B cell (primary cell): Measurements from ENCODE around the gene RNLS. TPM values are rescaled to one million over a fixed set of nuclear protein-coding genes. Genes with fewer than 3 reads are reported as not detected.
A peak's percentile ranks its signal among the peaks of the same experiment; 100 is the strongest.
"Not testable (repeated sequence)": the region's sequence is repeated elsewhere in the genome, so short reads cannot be mapped to it uniquely, and the experiment has no call there.

Experiments
- ATAC-seq: fragments of 200-7000 bp; cut with Tn5 transposase; one replicate; pipeline ENCODE4 v1.10.0; 2021; ENCODE audit warnings: low read depth, mild to moderate bottlenecking, moderate number of reproducible peaks, moderate library complexity
- CTCF ChIA-PET: fragments of 350-600 bp; sonication (Branson Sonifier 250); formaldehyde crosslinking; loops from one replicate; lab custom pipeline; 2021; ENCODE audit warnings: antibody characterized with exemption, inconsistent platforms; lab: Charles Lee
- POLR2A ChIA-PET: fragments of 350-600 bp; sonication (Branson Sonifier 250); formaldehyde crosslinking; loops from one replicate; lab custom pipeline; 2021; ENCODE audit warnings: antibody characterized with exemption; lab: Charles Lee
- DNase-seq: peaks from one replicate; pipeline ENCODE4 v3.0.0; 2013
- H2AFZ ChIP-seq: 2 replicates; pipeline ENCODE4 v1.6.1; 2012; ENCODE audit warnings: mild to moderate bottlenecking, low read depth, low read length; ENCODE audit not compliant: insufficient read depth, poor library complexity, severe bottlenecking
- H3K27ac ChIP-seq, 2 donors: 1 replicate in 1 of 2; 2 replicates in 1 of 2; pipeline ENCODE4 v1.5.1; 2012 to 2013; ENCODE audit warnings: low read length in 2 of 2, mild to moderate bottlenecking in 2 of 2, moderate library complexity in 1 of 2
- H3K27me3 ChIP-seq, 4 experiments: fragments of 200-600 bp in 1 of 4; sonication (generic) in 1 of 4; replicated peaks in 1 of 4; 1 replicate in 2 of 4; 2 replicates in 2 of 4; pipeline versions ENCODE4 v1.6.1 to v1.7.0; 2013 to 2016; ENCODE audit warnings: low read length in 3 of 4, mild to moderate bottlenecking in 2 of 4, mixed read lengths in 1 of 4, moderate library complexity in 1 of 4; ENCODE audit not compliant: insufficient read depth in 4 of 4, control insufficient read depth in 3 of 4; ENCODE audit errors: control extremely low read depth in 1 of 4
- H3K36me3 ChIP-seq, 2 experiments: replicated peaks in 1 of 2; 1 replicate in 1 of 2; 2 replicates in 1 of 2; pipeline versions ENCODE4 v1.6.1 to v1.7.1; 2013; ENCODE audit warnings: low read length in 1 of 2; ENCODE audit not compliant: insufficient read depth in 2 of 2, control insufficient read depth in 1 of 2; ENCODE audit errors: control extremely low read depth in 1 of 2, extremely low read depth in 1 of 2
- H3K4me1 ChIP-seq, 2 donors: fragments of 200-600 bp in 1 of 2; sonication (generic) in 1 of 2; 1 replicate in 1 of 2; 2 replicates in 1 of 2; pipeline versions ENCODE4 v1.5.1 to v1.6.1; 2013 to 2017; ENCODE audit warnings: low read length in 2 of 2; ENCODE audit not compliant: control insufficient read depth in 2 of 2, insufficient read depth in 2 of 2
- H3K4me2 ChIP-seq: replicated peaks from 2 replicates; pipeline ENCODE3; 2012; ENCODE audit warnings: mild to moderate bottlenecking, low read depth, low read length; ENCODE audit not compliant: poor library complexity, severe bottlenecking
- H3K4me3 ChIP-seq, 5 experiments: fragments of 200-600 bp in 1 of 5; sonication (generic) in 1 of 5; 1 replicate in 3 of 5; 2 replicates in 2 of 5; pipeline versions ENCODE4 v1.5.1 to v1.7.0; 2011 to 2016; ENCODE audit warnings: low read length in 4 of 5, mild to moderate bottlenecking in 4 of 5, low read depth in 2 of 5, control low read depth in 1 of 5, moderate library complexity in 1 of 5; ENCODE audit not compliant: insufficient read depth in 1 of 5; ENCODE audit errors: control extremely low read depth in 1 of 5, extremely low read depth in 1 of 5
- H3K79me2 ChIP-seq: fragments of 200-600 bp; sonication (generic); one replicate; pipeline ENCODE4 v1.6.0; 2016; ENCODE audit warnings: low read length; ENCODE audit not compliant: control insufficient read depth, insufficient read depth
- H3K9ac ChIP-seq: fragments of 200-600 bp; sonication (generic); 2 replicates; pipeline ENCODE4 v1.6.1; 2017; ENCODE audit warnings: mild to moderate bottlenecking, low read length, moderate library complexity
- H3K9me3 ChIP-seq, 3 donors: one replicate each; pipeline versions ENCODE4 v1.6.1 to v1.7.1; 2013; ENCODE audit warnings: low read length in 2 of 3; ENCODE audit not compliant: control insufficient read depth in 2 of 3, insufficient read depth in 1 of 3; ENCODE audit errors: control extremely low read depth in 1 of 3
- H4K20me1 ChIP-seq: 2 replicates; pipeline ENCODE4 v1.6.0; 2012; ENCODE audit warnings: mild to moderate bottlenecking, low read length; ENCODE audit not compliant: insufficient read depth, control insufficient read depth, poor library complexity, severe bottlenecking
- H3K27ac Mint-ChIP-seq: one replicate; pipeline ENCODE4 v1.8.0; 2021; ENCODE audit warnings: mixed read lengths
- H3K27me3 Mint-ChIP-seq: one replicate; pipeline ENCODE4 v1.8.0; 2021; ENCODE audit warnings: mixed read lengths
- H3K4me1 Mint-ChIP-seq: one replicate; pipeline ENCODE4 v1.8.0; 2021; ENCODE audit warnings: mixed read lengths
- H3K4me3 Mint-ChIP-seq: one replicate; pipeline ENCODE4 v1.8.0; 2021; ENCODE audit warnings: mixed read lengths
- H3K9me3 Mint-ChIP-seq: one replicate; pipeline ENCODE4 v1.8.0; 2022; ENCODE audit warnings: mixed read lengths; ENCODE audit not compliant: insufficient read depth
- EZH2 ChIP-seq: IDR thresholded peaks from 2 replicates; pipeline ENCODE4 v1.6.1; 2012; ENCODE audit warnings: borderline replicate concordance, low read depth, mild to moderate bottlenecking, moderate library complexity, low read length; ENCODE audit not compliant: insufficient read depth, poor library complexity, severe bottlenecking
- WGBS: methylation state at CpG from one replicate; pipeline ENCODE4 v1.1.5; 2013; ENCODE audit warnings: missing lambda C conversion rate; ENCODE audit not compliant: insufficient coverage; 5-methylcytosine and 5-hydroxymethylcytosine counted together
- intact Hi-C: fragments of 100-400 bp; cut with micrococcal nuclease; formaldehyde crosslinking; loops from one replicate; pipeline ENCODE4 v1.10.0; 2022
- polyA plus RNA-seq: library from polyadenylated mRNA; depleted of rRNA; stranded (reverse); fragments of >200 nt; gene quantifications from 2 replicates; pipeline ENCODE4 v1.2.3, GENCODE V29; 2012
- total RNA-seq, 2 donors: library from RNA; stranded (reverse); fragments of 120-200 nt in 1 of 2; gene quantifications; 1 replicate in 1 of 2; 2 replicates in 1 of 2; pipeline versions ENCODE4 v1.2.3 to v1.2.4, GENCODE V29; 2013 to 2022
- TF ChIP-seq, protein P1 (sequence below): fragments of 200-600 bp; IDR thresholded peaks from one replicate; pipeline ENCODE4 v1.8.0; 2022; ENCODE audit warnings: antibody characterized with exemption, mild to moderate bottlenecking

The RNLS gene
- total and polyA plus RNA-seq, 2 donors (not counting 1 experiment from before 2014, with no cell fraction given) = 3.5 to 7.5 TPM

DNA sequence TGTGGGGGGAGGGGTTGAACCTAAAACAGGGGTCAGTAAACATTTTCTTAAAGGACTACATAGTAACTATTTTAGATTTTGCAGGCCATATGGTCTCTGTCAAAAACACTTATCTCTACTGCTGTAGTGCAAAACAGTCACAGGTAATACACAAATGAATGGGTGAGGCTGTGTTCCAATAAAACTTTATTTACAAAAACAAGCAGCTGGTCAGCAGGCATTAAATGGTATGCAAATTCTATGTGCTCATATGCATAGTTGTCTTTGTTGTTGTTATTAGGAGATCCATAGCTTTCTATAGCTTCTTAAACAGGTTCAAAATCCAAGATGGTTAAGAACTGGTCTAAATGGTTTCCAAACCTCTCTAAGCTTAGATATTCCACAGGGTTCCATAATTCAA is 302.6 kb downstream of the RNLS start:
- H3K4me2 ChIP-seq = no peak overlapping the region
- H3K27ac Mint-ChIP-seq = no peak overlapping the region
- DNase-seq = no peak
- H3K27ac ChIP-seq = no peak overlapping the region
- no peaks in the 10 kb centered on the region for H3K27me3 ChIP-seq
- peaks cover 36% of the 10 kb centered on the region for H3K4me1 Mint-ChIP-seq
- H3K36me3 ChIP-seq = no peaks in the 10 kb centered on the region
- no peaks in the 10 kb centered on the region for H3K9me3 ChIP-seq
- TF ChIP-seq EZH2 = no peak
- TF ChIP-seq, protein P1, sequence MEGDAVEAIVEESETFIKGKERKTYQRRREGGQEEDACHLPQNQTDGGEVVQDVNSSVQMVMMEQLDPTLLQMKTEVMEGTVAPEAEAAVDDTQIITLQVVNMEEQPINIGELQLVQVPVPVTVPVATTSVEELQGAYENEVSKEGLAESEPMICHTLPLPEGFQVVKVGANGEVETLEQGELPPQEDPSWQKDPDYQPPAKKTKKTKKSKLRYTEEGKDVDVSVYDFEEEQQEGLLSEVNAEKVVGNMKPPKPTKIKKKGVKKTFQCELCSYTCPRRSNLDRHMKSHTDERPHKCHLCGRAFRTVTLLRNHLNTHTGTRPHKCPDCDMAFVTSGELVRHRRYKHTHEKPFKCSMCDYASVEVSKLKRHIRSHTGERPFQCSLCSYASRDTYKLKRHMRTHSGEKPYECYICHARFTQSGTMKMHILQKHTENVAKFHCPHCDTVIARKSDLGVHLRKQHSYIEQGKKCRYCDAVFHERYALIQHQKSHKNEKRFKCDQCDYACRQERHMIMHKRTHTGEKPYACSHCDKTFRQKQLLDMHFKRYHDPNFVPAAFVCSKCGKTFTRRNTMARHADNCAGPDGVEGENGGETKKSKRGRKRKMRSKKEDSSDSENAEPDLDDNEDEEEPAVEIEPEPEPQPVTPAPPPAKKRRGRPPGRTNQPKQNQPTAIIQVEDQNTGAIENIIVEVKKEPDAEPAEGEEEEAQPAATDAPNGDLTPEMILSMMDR = no peak
- POLR2A ChIA-PET = no interaction called here
- peaks cover 22 to 37% of the 10 kb centered on the region in 2 donors for H3K4me1 ChIP-seq
- intact Hi-C loops = no loop called here
- no peak overlapping the region for H3K4me3 Mint-ChIP-seq
- no peak for ATAC-seq
- H2AFZ ChIP-seq = peak overlapping the region; percentile 40
- no peak overlapping the region for H3K9ac ChIP-seq
- CTCF ChIA-PET = interaction anchor here (1.3 kb wide), 1 partner anchor 109 kb away, joined by 4 read pairs; no protein-coding TSS in a partner anchor
- H3K9me3 Mint-ChIP-seq = no peaks in the 10 kb centered on the region
- H4K20me1 ChIP-seq = no peaks in the 10 kb centered on the region
- H3K79me2 ChIP-seq = no peaks in the 10 kb centered on the region
- H3K4me3 ChIP-seq = no peak overlapping the region
- no peaks in the 10 kb centered on the region for H3K27me3 Mint-ChIP-seq

DNA sequence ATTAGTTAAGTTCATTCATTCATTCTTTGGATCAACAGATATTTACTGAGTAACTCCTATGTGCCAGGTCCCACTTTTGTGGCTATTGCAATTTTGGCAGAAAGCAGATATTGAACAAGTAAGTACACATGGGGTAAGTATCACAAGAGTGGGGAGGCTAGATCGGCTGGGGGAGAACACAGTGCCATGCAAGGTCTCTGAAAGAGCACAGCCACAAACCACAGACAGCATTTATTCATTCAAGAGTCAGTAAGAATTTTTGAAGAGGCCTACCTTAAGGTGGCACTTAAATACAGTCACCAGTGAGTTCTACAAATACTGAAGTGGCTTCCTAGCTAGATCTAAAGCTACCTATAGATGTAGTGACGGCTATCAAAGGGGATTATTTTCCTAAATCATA is 304.2 kb downstream of the RNLS start:
- H3K9me3 Mint-ChIP-seq = no peaks in the 10 kb centered on the region
- intact Hi-C loops = no loop called here
- WGBS = no CpG with 5 or more reads among the region's 2 CpGs

DNA sequence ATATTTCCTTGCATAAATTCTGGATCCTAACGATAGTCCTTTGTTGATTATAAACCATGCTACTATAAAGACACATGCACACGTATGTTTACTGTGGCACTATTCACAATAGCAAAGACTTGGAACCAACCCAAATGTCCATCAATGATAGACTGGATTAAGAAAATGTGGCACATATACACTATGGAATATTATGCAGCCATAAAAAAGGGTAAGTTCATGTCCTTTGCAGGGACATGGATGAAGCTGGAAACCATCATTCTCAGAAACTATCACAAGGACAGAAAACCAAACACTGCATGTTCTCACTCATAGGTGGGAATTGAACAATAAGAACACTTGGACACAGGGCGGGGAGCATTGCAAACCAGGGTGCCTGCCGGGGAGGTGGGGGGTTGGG is 306.2 kb downstream of the RNLS start:
- H3K9me3 ChIP-seq, H3K79me2 ChIP-seq, CTCF ChIA-PET, H3K4me3 ChIP-seq, intact Hi-C loops, H2AFZ ChIP-seq, H4K20me1 ChIP-seq, ATAC-seq, POLR2A ChIA-PET, H3K27me3 ChIP-seq, H3K9ac ChIP-seq, H3K36me3 ChIP-seq, H3K4me3 Mint-ChIP-seq, H3K9me3 Mint-ChIP-seq, H3K27ac ChIP-seq, H3K27ac Mint-ChIP-seq, H3K27me3 Mint-ChIP-seq, H3K4me2 ChIP-seq, DNase-seq: not testable (repeated sequence)
- WGBS = no CpG with 5 or more reads among the region's 4 CpGs
- H3K4me1 Mint-ChIP-seq = peaks cover 18% of the 10 kb centered on the region
- H3K4me1 ChIP-seq = peaks cover 6 to 23% of the 10 kb centered on the region in 2 donors

More for the DNA sequence above, 304.2 kb downstream of the RNLS start:
- DNase-seq = no peak
- Histone ChIP-seq H3K27me3 (no peaks in the 10 kb centered on the region), H3K79me2 (no peaks in the 10 kb centered on the region), H3K27ac (no peak overlapping the region), H3K9ac (no peak overlapping the region), H3K4me1 (peaks cover 14 to 26% of the 10 kb centered on the region in 2 donors), H3K9me3 (no peaks in the 10 kb centered on the region), H3K4me2 (no peak overlapping the region), H3K36me3 (no peaks in the 10 kb centered on the region), H2AFZ (no peak overlapping the region), H3K4me3 (no peak overlapping the region), H4K20me1 (no peaks in the 10 kb centered on the region)
- POLR2A ChIA-PET = no interaction called here
- ATAC-seq = no peak
- H3K27ac Mint-ChIP-seq = no peak overlapping the region
- TF ChIP-seq, protein P1 = no peak
- TF ChIP-seq EZH2 = no peak
- H3K4me1 Mint-ChIP-seq = peaks cover 29% of the 10 kb centered on the region
- H3K4me3 Mint-ChIP-seq = no peak overlapping the region
- CTCF ChIA-PET = no interaction called here
- H3K27me3 Mint-ChIP-seq = no peaks in the 10 kb centered on the region
